Stimulated activated CD8-positive, alpha-beta memory T cell treated with anti-CD3 and anti-CD28 coated beads, Interleukin-4, amount 100 ng/mL, for 4 hours (primary cell): ENCODE measurements around the gene HDAC7.

Experiments used
- DNase-seq, 2 donors: peaks; one replicate each; pipeline ENCODE4 v3.0.0-alpha.2; 2020; ENCODE audit warnings: low read depth in 2 of 2, low spot score in 1 of 2

Gene HDAC7

DNA sequence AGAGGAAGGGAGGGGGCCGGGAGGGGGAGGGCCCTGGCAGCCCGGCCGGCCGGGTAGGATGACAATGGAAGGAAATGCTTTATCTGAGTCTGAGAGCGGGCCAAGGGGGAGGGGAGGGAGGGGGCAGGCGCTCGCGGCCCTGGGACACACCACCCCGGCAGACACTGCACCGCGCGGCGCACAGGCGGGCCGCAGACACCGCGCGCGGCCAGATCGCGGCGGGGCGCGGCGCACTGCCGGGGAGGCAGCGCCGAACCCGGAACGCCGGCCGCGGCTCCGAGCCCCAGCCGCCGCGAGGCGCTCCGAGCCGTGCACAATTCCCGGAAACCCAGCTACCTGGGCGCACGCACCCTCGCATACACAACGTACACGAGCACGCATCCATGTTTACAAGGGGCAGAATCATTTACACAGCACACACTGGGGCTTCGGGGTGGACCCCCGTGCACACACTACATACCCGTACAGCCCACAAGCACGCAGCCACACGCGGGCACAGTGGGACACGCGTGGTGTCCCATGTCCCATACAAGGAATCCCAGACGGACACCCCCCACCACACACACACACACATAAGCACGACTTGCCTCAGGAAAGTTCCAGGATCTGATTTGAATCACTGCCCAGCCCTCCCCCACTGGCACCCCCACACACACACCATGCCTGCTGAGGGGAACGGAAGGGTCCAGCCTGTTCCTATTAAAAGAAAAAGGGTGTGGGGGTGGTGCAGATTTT lies at the start of gene HDAC7:
Gene HDAC7, minus strand, starts transcription at position 8 of the 735 bp plus-strand sequence. CDS start 118 bp downstream, outside the sequence.
- DNase-seq = peak in 1 of 2 donors; percentile 65

DNA sequence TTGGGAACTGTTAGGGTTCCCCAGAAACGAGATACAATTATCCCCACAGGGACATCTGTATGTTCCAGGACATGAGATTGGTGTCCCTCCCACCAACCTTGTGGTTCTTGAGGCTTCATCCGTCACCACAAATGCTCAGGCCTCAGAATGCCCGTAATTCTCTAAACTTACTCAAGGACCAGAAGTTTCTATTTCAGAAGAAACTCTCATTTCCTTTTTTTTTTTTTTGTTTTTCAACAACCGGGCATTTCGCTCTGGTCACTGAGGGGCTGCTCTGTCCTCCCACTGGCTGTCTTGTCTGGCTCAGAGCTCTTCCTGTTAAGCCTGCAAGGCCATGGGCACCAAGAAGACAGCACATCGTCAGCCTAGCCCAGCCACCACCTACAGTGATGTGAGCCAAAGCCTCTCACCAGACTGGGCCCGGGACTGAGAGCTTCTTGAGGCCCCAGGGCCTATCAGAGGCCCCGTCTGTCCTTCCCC lies 48.9 kb upstream of the HDAC7 start:
- DNase-seq = no peak

DNA sequence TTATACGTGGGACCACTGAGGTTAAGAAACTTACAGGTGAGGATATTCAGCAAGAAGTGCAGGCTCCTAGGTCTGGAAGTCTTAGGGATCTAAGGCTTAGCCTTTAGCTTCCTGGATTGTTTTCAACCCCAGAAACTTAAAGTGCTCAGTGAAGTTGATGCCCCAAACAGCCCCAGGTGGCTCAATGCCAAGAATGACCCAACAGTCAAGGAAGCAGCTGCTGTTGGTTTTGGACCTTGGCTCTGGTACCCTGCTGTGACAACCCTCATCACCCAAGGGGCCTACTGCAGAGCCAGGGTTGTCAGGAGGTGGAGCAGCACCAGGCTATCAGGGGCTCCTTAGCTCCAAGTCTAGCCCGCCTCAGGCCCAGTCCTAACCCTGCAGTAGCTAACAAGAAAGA lies 48.3 kb upstream of the HDAC7 start:
- no peak for DNase-seq

DNA sequence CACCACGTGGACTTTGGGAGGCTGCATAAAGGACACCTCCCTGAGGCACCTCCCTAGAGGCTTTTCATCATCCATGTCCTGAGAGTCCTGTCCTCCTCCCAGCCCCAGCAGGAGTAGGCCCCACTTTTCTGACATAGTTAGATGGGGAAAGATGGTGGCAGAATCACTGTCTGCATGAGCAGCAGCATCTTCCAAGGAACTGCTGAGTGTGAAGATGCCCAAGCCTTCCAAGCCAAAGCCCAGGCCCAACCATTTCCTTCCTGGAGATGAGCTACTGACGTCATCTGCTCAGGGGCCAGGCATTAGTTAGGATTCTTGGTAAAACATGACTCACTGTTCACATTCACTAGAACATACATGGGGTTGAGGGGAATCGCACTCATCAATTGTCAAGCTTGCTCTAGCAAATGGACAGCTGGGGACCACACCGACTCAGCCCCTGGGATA lies 47.8 kb upstream of the HDAC7 start:
- DNase-seq = no peak

DNA sequence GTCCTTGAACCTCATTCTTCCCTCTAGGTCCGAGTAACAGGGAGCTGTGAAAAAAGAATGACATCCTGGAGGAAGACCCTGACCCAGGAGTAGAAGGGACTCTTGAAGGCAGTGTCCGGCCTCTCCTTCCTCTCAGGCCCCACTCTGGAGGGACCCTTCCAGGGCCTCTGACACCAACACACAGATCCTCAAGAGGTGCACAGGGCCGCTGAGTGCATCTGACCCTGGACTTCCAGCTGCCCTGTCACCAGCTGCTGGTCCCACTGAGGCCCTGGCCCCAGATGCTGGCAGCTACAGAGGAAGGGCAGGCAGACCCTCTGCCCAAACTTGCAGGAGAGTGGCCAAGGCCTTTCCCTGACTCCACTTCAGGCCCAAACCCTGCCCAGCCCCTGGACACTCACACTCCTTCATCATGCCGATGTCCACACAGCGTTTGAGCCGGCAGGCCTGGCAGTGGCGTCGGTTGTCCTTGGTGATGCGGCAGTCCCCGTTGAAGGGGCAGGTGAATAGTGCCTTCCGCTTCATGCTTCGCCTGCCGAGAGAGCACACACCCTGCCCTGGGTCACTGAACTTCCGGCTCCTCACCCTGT lies 45.0 kb upstream of the HDAC7 start:
- no peak for DNase-seq

DNA sequence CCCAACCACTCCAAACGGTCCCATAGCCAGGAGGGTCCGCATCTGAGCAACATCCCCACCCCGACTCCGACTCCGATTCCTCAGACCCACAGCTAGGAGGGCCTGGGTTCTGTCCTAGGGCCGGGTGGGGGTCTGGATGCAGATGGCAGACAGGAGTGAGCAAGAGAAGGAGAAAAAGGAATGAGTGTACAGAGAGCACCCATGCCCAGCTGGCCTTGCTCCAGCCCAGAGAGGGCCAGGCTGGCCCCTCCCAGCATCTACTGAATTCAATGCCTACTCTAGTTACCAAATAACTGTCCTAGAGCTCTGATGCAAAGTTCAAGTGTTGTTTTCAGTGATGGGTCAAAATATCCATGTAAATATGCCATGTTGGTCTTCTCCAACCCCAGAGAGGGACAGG lies 44.3 kb upstream of the HDAC7 start:
- DNase-seq = no peak

DNA sequence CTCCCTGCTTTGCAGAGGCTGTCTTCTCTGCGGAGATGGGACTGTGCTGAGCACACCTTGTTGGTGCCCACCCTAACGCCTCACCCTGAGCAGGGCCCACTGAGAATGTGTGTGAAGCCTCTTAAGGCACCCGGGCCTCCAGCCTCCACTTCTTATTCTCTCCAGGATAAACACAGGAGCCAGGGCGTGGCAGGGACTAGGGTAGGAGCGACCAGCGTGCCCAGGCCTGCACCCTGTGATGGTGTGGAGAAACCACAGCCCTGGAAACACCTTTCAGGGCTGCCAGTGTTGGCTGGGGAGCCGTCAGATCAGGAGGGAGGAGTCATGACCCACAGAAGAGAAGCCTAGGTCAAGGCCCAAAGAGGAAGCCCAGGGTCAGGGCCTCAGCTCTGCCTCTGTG lies 43.8 kb upstream of the HDAC7 start:
- DNase-seq = no peak

DNA sequence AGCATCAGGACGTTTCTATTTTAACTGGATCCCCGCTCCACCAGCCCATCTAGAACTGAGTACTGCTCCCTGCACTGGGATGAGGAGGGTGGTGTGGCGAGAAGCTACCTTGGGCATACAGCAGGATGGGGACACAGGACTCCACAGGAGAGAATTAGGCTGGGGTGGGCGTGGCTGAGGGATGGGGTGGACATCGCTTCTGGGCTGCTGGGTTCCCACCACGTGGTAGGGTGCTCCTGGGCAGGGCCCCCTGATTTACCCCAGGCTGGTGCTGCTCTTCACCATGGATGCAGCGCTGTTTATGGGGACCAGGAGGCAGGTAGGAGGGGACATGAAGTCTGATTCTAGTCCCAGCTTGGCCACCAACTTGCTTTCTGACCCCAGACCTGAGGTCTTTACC lies 43.2 kb upstream of the HDAC7 start:
- no peak for DNase-seq

DNA sequence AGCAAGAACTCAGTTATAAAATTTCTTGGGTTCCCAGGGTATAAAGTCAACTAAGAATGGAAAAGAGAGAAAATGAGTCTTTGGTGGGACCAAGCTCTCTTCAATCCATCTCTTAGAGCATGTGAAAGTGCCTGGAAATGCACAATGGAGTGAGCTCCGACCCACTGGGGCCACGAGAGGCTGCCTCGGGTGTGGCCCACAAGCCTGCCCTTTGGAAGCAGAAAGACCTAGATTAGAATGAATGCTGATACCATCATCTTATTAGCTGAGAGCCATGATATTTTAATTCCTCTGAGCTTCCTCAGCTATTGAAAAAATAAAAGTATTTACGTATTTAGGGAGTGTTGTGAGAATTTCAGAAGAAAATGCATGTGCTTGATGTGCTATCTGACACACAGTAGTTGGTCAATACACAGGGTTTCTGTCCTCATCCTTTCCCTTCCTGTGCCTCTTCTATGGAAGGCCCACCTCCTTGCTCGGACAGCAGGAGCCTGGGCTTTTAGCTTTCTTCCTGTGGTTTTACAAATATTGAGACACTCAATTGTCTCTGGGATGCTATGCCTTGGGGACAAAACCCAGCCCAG lies 42.6 kb upstream of the HDAC7 start:
- DNase-seq = no peak

DNA sequence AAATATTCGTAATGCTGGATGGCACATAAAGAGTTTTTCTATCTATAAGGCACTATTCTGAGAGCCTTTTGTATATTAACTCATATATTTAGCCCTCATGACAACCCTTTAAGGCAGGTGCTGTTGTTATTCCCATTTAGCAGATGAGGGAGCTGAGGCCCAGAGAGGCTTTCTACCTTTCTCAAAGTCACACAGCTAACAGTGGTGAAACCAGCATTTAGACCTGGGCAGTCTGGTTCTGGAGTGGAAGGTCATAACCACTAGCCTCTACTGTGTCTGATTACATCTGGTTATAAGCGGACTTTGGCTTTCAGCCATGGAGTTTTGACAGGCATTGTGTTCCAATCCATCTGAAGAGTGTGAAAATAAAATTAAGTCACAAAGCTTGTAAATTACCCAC lies 41.2 kb upstream of the HDAC7 start:
- DNase-seq = no peak

DNA sequence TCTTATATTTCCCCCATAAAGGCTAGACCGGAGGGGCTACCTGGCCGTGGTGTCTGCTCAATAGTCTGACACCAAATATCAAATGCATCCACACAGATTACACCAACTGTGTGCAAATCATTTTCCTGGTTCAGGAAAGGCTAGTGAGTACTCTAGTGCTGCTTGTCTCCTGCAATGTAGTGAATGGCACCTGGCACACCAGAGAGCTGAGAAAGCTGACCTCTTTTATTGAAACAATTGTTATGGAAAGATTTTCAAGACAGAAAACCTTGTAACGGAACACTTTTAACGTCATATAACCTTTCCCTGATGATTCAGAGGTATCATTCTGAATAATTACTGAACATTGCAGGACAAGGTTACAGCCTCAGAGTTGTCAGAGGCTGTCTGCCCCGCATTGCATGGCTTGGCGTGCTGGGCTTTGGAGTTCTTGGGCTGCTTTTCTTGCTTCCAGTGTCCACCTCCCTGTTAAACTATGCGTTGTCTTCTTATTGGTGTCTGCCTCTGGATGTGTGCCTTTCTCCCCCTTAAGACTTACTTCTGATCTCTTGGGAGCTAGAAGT lies 40.7 kb upstream of the HDAC7 start:
- DNase-seq = no peak

DNA sequence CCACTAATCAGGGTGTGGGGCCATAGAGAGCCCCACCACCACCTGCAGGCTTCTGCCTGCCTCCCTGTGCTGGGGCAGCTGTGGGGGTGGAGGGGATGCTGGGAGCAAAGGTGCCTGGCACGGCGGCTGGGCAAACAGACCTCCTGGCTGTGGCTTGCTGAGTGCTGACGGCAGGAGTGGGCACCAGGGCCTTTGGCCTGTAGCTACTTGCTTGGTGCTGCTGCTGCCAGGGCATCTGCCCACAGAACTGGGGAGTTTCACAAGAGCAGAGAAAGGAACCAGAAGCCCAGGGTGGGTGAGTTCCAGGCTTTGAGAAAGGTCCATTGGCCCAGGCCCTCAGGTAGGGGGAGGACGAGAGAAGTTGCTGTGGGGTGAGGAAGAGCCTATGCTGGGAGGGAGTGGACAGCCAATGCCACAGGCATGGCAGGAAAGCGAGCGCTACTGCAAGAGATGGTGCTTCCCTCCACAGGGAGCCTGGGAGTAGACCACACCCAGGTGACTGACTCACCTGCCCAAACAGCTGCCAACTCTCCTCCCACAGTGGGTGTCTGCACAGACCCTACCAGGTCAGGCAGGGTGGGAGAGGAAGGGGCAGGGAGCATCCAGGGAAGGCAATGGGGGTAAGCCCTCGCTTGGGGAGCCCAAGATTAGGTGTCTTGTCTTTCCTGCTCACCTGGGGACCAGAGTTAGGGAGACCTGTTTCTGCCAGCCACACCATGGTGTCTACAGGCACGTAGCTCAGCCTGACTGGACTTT lies 39.0 kb upstream of the HDAC7 start:
- no peak for DNase-seq

DNA sequence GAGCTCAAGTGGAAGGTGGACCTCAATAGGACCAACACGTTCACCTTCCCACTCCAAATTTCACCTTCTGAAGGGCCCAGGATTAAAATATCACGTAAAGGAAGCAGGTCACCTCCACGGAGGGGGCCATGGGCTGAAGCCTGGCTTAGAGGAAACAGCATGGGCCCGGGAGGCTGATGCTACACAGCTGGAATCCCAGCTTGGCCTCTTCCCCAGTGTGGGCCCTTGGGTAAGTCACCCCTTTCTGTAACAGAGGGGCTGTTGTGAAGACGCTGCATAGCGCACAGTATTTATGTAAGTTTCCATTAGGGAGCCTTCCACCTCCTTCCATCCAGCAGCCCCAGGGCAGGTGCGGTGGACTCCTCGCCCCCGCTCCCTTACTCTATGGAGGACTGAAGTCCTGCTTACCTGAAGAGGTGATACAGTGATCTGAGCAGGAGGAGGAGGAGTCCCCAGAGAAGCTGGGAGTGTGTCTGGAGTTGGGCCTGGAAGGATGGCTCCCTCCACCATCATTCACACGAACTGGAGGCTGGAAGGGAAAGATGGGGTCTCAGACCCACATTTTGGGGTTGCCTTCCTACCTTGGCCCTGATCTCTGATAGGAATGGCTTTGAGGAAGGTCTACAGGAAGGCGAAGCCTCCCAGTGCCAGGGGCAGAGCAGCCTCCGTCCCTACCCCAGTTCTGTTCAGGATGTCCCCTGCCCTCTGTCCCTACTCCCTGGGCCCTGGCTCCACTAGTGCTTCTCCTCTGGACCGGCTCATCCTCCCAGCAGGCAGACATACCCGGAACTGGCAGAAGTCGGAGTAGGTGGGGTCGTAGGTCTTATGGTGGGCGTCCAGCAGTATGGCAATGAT lies 37.2 kb upstream of the HDAC7 start:
- no peak for DNase-seq

DNA sequence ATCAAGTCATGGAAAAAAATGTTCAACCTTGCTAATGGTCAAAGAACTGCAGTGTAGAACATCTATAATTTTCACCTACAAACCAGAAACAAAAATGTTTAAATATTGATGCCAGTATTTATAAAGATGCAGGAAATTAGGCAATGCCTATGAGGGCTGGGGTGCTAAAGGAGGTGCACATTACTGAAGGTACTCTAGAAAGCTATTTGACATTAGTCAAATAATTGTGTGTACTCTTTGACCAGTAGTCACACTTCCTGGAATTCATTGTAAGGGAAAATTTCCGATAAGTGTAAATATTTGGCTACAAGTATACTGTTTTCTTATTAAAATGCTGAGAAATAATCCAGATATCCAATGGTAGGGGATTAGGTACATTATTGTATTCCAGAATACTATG lies 36.4 kb upstream of the HDAC7 start:
- DNase-seq = no peak

DNA sequence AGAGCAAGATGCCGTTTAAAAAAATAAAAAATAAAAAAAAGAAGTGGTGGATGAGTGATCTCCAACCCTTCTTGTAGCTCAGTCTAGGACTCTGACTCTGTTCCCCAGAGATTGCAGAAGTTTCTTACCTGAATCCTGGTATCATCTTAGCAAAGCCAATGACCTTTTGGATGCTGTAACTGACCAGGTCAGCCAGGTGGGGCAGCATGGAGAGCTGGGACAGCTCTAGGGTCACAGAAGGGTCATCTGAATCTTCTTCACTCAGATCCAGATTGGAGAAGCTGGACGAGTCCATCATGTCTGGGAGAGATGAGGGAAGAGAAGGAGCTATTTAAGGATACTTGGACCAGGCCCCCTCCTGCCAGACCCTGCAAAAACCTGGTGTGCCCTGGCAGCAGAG lies 35.8 kb upstream of the HDAC7 start:
- no peak for DNase-seq

DNA sequence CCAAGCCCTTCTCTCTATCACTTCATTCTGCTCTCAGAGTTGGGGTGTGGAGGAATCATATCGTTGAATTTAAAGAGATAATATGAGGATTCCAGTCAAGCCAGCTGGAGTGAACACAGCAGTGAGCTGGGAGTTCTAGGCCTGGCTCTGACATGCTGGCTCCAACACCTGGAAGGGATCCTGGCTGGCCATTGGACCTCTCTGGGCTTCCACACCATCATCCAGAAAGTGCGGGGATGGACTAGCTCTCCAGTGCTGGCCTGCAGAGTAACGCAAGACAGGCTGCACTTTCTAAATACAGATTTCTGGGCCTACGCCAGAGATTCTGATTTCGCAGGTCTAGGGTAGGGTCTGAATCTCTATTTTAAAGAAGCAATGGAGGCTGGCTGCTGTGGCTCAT lies 34.8 kb upstream of the HDAC7 start:
- DNase-seq = no peak

DNA sequence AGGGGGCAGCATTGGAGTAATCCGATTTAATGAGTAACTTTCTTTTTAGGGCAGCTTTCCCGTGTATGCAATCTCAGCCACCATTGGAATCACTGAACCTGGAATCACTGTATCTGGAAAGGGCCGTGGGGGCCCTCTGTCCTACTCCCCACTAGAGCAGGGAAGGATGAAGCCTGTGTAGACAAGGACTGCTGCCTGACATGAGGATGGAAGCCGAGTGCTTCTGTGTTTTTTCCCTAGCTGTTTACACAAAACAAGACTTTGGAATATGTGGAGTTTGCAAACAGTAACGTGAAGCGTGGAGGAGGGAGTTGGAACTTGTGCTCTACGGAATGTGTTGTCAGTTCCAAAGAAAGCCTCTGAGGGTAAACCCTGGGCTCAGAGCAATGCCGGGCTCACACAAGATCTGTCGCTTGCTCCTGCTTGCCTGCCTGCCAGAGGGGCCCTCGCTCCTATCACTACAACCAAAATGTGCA lies 32.4 kb upstream of the HDAC7 start:
- DNase-seq = no peak

DNA sequence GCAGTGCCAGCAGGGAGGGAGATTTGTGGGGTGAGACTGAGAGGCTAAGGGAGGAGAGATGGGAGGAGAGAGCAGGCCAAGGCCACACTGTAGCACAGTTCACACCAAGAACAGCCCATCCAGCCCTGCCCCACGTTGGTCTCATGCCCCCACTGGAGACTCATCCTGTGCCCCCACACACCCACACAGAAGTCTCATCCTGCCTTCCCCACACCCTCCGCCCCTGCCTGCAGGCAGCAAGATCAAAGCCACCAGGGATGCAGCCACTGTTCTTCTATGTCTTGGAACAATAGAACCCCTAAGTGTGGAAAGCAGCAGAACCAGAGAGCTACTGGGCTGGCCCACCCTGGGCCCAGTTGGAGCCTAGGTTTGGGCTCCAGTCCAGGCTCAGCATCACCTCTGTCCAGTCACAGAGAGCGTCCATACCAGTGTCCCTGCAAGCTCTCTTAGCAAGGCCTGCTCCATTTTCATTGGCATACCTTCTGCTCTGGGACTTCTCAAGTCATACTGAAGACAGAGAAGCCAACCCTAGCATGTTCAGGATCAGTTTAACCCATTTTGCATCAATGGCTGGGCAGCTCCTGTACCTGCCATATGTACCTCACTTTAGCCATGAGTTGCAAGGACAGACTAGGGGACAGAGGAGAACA lies 31.7 kb upstream of the HDAC7 start:
- no peak for DNase-seq

DNA sequence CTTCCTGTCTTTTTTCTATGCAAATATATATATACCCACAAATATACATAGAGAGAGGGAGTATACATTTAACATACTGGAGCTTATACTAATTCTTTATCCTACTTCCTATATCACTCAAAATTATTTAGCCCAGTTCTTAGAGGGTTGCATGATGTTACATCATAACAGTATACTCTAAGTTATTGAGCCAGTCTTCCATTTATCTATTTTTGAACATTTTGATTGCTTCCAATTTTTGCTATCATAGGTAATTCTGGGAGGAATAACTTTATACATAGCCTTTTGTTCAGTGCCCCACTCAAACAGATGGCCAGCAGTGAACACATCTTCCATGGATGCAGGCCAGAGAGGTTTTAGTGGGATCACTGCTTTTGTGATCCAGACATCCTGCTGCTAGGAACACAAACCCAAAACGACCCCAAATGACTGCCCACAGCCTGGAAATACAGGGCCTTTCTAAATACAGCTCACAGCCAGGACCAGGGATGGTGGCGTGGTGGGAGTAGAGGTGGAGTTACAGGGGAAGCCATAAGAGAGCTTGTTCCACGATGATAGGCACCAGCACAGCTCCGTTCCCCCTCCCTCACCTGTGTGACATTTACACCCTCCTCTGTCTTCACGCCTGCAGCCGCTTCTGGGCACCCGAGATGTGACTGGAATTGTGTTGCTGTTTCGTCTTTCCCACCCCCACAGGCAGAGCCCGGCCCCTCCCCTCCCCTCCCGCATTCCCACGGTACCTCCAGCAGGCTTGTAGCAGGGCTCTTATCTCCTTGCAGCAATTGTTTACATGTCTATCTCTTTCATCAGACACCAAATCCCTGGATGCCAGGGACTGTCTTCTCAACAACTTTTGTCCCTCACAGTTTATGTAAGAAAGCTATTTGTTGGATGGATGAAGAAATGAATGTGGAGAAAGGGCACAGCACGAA lies 30.7 kb upstream of the HDAC7 start:
- DNase-seq = no peak
